Liver (tissue), 3 donors: ENCODE measurements around the gene UNC5A.
A peak's percentile ranks its signal among the peaks of the same experiment; 100 is the strongest.

ENCODE experiments used
- CTCF ChIP-seq: fragments of 150-350 bp; IDR thresholded peaks from 2 replicates; pipeline ENCODE4 v1.5.1; 2017; ENCODE audit warnings: improper control_type of control experiment, low read depth, low read length; ENCODE audit not compliant: missing input control
- RXRA ChIP-seq, 2 donors: IDR thresholded peaks; 2 replicates each; pipeline ENCODE4 v1.6.1; 2017 to 2018; ENCODE audit warnings: antibody characterized with exemption in 2 of 2, mild to moderate bottlenecking in 1 of 2
- TAF1 ChIP-seq: conservative IDR thresholded peaks from 2 replicates; pipeline ENCODE4 v1.6.1; 2016; ENCODE audit warnings: antibody characterized with exemption, mild to moderate bottlenecking
- YY1 ChIP-seq: IDR thresholded peaks from 2 replicates; pipeline ENCODE4 v1.6.1; 2016; ENCODE audit warnings: antibody characterized with exemption, mild to moderate bottlenecking
- ZBTB33 ChIP-seq: IDR thresholded peaks from 2 replicates; pipeline ENCODE4 v1.6.1; 2016; ENCODE audit warnings: antibody characterized with exemption
- donor health status: healthy.
- donor health status: healthy.

- peak; percentile 19 for TF ChIP-seq CTCF
- no peak for TF ChIP-seq YY1
- TF ChIP-seq ZBTB33 = no peak
- TF ChIP-seq TAF1 = no peak
- TF ChIP-seq RXRA (IDR thresholded peaks at IDR 0.05) = no peak
These were observed 2.2 kb downstream of the UNC5A start for GRCh38 chr5:176812269-176813259.
